ENCODE data around the gene LRRIQ1.
"Not testable (repeated sequence)": the region's sequence is repeated elsewhere in the genome, so short reads cannot be mapped to it uniquely, and the experiment has no call there.

GRCh38 chr12:85005047-85005446 is 31.1 kb upstream of the LRRIQ1 start:
- TF ChIP-seq, protein P1, sequence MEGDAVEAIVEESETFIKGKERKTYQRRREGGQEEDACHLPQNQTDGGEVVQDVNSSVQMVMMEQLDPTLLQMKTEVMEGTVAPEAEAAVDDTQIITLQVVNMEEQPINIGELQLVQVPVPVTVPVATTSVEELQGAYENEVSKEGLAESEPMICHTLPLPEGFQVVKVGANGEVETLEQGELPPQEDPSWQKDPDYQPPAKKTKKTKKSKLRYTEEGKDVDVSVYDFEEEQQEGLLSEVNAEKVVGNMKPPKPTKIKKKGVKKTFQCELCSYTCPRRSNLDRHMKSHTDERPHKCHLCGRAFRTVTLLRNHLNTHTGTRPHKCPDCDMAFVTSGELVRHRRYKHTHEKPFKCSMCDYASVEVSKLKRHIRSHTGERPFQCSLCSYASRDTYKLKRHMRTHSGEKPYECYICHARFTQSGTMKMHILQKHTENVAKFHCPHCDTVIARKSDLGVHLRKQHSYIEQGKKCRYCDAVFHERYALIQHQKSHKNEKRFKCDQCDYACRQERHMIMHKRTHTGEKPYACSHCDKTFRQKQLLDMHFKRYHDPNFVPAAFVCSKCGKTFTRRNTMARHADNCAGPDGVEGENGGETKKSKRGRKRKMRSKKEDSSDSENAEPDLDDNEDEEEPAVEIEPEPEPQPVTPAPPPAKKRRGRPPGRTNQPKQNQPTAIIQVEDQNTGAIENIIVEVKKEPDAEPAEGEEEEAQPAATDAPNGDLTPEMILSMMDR (IDR thresholded peaks at IDR 0.05; ENCODE audit: low read depth, low read length, missing input control), result not testable (repeated sequence)
- TF ChIP-seq, protein P2, sequence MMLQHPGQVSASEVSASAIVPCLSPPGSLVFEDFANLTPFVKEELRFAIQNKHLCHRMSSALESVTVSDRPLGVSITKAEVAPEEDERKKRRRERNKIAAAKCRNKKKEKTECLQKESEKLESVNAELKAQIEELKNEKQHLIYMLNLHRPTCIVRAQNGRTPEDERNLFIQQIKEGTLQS (IDR thresholded peaks at IDR 0.05), result not testable (repeated sequence)
- not testable (repeated sequence) for TF ChIP-seq TAF1 (conservative IDR thresholded peaks at IDR 0.05); YY1 (IDR thresholded peaks at IDR 0.05); REST (IDR thresholded peaks at IDR 0.05); HNF4G (IDR thresholded peaks at IDR 0.05); SP1 (IDR thresholded peaks at IDR 0.05); EGR1 (IDR thresholded peaks at IDR 0.05; ENCODE audit: low read depth in 2 of 2); RAD21 (IDR thresholded peaks at IDR 0.05); GABPA (IDR thresholded peaks at IDR 0.05 in 1 of 2, conservative IDR thresholded peaks at IDR 0.05 in 1 of 2); FOXA1 (IDR thresholded peaks at IDR 0.05); JUND (IDR thresholded peaks at IDR 0.05)
- TF ChIP-seq, protein P3, sequence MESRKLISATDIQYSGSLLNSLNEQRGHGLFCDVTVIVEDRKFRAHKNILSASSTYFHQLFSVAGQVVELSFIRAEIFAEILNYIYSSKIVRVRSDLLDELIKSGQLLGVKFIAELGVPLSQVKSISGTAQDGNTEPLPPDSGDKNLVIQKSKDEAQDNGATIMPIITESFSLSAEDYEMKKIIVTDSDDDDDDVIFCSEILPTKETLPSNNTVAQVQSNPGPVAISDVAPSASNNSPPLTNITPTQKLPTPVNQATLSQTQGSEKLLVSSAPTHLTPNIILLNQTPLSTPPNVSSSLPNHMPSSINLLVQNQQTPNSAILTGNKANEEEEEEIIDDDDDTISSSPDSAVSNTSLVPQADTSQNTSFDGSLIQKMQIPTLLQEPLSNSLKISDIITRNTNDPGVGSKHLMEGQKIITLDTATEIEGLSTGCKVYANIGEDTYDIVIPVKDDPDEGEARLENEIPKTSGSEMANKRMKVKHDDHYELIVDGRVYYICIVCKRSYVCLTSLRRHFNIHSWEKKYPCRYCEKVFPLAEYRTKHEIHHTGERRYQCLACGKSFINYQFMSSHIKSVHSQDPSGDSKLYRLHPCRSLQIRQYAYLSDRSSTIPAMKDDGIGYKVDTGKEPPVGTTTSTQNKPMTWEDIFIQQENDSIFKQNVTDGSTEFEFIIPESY (IDR thresholded peaks at IDR 0.05), result not testable (repeated sequence)
- TF ChIP-seq, protein P4, sequence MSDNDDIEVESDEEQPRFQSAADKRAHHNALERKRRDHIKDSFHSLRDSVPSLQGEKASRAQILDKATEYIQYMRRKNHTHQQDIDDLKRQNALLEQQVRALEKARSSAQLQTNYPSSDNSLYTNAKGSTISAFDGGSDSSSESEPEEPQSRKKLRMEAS (IDR thresholded peaks at IDR 0.05), result not testable (repeated sequence)

Measured in liver (tissue), 3 donors.